Measurements from ENCODE around the gene ZNF853.
"Not testable (repeated sequence)": the region's sequence is repeated elsewhere in the genome, so short reads cannot be mapped to it uniquely, and the experiment has no call there.

The ZNF853 gene

DNA sequence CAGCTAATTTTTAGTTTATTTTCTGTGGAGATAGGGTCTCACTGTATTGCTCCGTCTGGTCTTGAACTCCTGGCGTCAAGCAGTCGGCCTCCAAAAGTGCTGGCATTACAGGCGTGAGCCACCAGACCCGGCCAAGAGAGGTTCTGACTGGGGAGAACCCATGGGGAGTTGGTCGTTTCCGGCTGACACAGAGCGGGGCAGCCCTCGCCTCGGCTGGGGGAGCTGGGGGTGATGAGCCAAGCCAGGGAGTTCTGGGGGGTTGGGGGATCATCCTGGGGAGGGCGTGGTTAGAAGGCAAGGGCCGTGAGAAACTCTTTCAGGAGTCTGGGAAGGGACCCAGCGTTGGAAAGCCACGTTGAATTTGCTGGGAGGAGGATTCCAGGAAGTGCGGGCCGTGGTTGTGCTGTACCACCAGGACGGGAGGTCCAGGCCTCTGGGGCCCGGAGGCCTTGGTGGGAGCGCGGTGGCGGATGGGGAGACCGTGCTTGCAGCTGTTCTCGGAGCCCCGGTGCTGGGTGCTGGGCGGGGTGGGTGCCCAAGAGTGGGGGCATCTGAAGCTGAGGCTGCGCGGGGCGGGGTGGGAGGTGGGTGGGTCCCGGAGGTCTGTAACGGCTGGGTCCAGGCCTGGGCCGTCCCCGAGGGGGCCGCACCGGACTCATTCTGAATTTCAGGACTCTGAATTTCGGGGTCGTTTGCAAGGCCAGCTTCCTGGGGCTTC lies 8.4 kb upstream of the ZNF853 start:
- no peak for DNase-seq

DNA sequence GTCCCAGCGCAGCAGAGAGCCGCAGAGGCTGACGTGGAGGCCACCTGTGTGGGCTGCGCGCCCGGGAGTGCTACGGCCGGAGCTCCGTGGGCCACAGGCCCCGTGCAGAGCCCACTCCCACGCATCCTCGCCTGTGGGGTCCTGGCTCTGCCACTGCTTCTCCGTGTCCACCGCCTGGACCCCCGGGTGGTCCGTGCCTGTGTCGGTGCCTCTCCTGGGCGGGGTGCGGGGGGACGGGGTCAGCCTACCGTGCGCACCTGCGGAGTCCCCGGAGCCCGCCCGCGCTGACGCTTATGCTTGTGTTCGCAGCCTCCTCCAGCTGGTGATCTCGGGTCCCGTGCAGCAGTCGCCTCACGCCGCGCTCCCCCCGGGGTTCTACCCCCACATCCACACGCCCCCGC lies 7.8 kb upstream of the ZNF853 start:
- no peak for DNase-seq

DNA sequence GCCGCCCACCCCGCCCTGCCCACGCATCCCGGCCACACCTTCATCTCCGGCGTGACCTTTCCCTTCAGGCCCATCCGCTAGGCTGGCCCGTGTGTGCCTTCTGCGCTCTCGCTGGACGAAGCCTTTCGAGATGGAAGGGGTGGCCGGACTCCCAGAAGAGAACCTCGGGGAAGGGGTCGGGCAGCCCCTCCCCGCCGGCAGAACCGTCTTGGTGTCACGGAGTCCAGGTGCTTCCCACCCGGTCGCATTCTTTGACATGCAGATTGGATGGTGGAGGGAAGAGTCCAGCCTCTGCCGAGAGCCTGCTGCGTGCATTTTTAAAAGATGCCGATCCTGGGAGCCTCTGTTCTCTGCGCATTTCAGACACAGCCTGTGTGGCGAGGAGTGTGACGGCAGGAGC lies 7.3 kb upstream of the ZNF853 start:
- no peak for DNase-seq

DNA sequence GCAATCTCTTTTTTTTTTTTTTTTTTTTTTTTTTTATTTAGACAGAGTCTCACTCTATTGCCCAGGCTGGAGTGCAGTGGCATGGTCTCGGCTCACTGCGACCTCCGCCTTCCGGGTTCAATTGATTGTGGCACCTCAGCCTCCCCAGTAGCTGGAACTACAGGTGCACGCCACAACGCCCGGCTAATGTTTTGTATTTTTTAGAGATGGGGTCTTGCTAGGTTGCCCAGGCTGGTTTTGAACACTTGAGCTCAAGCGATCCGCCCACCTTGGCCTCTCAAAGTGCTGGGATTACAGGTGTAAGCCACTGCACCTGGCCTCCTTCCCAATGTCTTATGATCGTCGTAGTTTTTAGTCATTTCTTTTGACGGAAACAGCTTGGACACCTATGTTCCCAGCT lies 6.6 kb upstream of the ZNF853 start:
- DNase-seq: no peak

DNA sequence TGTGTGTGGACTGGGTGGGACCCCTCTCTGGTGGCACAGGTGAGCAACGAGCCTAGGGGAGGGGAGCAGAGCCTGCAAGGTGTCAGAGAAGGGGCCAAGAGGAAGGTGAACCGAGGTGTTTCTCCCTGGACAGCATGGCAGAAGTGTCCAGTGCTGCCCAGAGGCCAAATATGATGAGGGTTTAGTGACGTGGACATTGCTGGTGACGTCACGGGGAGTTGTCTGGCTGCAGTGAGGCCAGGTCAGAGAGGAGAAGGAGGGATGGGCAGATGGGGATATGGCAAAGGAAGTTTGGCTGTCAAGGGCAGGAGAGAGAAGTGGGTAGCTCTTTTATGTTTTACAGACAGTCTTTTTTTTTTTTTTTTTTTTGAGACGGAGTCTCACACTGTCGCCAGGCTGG lies 2.6 kb upstream of the ZNF853 start:
- DNase-seq: no peak

DNA sequence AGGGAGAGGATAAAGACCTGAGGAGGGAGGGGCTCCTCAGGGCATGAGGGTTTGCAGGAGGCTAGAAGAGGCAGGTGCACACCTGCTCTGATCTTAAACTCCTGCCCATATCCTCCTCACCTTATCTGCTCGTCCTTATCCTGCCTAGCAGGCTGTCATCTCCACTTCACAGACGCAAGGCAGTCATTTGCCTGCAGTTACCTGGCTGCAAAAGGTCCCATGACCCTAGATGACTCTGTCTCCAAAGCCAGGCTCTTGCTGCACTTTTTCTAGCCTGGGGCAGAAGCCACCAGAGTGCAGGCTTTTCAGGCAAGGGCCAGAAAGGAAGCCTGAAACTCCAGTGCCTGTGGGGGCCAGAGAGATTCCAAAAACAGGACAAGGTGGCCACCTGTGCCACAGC lies 1.7 kb upstream of the ZNF853 start:
- DNase-seq: no peak

DNA sequence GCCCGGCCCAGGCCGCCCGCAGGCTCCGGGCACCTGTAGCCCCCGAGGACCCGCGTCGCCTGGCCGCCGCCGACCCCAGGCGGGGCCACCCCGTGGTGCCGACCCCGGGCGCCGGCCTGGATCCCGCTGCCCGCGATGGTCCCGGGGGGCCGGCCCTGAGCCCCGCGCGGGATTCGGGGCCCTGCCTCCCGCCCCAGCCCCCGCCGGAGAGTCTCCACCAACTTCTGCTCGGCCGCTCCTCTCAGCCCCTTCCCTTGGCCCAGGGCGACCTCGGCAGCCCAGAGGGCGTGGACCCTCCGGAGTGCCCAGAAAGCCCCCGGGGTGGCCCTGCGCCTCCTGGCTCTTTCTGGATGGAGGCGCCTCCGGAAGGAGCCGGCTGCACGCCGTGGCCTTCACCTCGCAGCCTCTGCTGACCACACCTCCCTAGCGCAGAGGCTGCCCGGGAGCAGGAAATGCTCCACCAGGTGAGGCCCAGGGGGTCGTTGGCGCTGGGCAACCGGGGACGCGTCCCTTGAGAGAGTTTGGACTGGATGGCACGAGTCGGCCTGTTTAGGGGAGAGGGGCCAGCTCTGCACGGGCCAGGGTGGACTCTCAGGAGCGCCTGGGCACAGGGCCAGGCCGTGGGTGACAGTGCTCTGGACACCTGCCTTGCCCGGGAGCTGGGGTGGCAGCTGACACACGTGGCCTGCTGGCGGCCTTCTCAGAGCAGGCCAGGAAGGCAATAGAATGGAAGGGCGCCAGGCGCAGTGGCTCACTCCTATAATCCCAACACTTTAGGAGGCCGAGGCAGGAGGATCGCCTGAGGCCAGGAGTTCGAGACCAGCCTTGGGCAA lies 529 bp downstream of the ZNF853 start:
- peak; percentile 51 for DNase-seq

DNA sequence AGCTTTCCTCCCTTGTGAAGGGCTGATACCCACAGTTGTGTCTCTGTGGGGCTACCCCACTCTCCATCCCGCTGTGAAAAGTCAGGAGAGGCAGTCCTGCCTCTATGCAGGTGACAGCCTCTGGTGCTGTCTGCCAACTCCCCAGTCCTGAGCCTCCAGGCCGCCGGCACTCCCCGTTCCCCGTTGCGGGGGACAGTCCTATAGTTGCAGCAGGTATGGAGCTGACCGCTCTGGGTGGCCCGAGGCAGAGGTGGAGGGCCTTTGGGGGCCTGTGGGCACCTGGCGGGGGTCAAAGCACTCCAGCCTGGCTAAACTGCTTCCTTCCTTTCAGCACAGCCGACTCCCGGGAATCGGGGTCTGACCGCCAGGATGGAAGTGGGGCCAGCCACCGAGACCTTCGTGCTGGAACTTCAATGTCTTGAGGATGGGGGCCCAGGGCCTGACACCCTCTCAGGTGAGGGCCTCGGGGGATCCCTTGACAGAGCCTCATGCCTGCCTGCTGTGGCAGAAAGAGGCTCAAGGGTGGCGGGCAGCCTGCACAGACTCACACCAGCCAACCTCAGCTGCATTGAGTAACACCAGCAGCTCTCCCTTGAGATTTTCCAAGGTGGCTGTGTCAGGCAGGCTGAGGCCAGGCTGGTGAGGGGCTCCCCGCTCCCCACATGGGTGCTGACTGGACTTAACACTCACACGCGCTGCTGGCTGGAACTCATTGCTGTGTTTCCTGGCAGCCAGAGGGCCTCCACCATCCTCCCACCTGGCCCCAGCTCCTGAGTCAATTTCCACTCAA lies 1.6 kb downstream of the ZNF853 start:
- no peak for DNase-seq

DNA sequence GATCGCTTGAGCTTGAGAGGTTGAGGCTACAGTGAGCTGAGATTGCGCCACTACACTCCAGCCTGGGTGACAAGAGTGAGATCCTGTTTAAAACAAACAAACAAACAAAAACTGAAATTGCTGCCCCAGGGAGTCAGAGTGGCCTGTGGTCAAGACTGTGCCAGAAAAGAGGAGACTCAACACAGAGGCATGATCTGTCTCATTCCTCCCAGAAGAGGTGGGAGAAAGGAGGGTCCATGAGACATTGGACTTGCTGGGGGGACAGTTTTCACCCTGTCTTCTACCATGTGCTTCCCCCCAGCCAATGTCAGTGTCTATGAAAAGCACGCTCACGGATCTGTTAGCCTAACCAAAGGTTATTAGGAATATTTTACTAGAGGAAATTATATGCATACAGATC lies 3.2 kb downstream of the ZNF853 start:
- no peak for DNase-seq

DNA sequence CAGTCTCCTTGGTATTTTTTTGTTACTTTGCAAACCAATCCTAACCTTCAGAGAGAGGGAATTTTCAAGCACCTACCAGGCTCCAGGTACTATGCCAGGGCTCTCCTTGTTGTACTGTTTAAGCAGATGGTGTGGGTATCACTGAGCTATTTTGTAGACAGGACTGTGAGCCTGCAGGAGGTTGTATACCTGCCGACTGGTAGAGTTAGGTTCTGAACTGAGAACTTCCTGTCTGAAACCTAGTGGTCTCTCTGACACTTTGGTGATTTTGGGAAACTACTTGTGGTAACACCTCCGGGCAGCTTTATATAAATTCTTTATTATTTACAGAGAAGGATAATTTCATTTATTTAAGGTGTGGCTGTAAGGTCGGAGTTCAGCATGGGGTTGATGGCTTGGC lies 4.6 kb downstream of the ZNF853 start:
- no peak for DNase-seq

DNA sequence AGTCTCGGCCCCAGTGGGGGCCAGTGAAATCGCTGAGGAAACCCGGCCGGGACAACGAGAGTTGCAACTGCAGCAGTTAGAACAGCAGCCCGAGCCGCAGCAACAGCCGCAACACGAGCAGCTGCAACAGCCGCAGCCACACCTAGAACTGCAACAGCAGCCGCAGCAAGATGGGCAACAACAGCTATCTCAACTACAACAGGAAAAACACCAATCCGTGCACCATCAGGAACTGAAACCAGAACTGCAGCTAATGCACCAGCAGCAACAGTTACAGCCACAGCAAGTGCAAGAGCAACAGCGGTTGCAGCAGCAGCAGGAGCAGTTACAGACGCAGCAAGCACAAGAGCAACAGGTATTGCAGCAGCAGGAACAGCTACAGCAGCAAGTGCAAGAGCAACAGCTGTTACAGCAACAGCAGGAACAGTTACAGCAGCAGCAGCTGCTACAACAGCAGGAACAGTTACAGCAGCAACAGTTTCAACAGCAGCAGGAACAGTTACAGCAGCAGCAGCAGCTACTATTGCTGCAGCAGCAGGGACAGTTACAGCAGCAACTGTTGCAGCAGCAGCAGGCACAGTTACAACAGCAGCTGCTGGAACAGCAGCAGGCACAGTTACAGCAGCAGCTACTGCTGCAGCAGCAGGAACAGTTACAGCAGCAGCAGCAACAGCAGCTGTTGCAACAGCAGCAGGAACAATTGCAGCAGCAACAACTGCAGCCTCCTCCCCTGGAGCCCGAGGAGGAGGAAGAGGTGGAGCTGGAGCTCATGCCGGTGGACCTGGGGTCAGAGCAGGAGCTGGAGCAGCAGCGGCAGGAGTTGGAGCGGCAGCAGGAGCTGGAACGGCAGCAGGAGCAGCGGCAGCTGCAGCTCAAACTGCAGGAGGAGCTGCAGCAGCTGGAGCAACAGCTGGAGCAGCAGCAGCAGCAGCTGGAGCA lies 6.1 kb downstream of the ZNF853 start:
- DNase-seq: no peak

DNA sequence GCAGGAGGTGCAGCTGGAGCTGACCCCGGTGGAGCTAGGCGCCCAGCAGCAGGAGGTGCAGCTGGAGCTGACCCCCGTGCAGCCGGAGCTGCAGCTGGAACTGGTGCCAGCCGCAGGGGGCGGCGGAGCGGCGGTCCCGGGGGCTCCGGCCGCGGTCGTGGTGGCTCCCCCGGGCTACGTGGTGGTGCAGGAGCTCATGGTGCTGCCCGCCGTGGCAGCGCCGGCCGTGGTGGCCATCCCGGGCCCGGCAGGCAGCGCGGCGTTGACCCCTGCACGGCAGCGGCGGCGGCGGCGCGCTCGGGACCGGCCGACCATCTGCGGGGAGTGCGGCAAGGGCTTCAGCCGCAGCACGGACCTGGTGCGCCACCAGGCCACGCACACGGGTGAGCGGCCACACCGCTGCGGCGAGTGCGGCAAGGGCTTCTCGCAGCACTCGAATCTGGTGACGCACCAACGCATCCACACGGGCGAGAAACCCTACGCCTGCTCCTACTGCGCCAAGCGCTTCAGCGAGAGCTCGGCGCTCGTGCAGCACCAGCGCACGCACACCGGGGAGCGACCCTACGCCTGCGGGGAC lies 6.8 kb downstream of the ZNF853 start:
- no peak for DNase-seq

DNA sequence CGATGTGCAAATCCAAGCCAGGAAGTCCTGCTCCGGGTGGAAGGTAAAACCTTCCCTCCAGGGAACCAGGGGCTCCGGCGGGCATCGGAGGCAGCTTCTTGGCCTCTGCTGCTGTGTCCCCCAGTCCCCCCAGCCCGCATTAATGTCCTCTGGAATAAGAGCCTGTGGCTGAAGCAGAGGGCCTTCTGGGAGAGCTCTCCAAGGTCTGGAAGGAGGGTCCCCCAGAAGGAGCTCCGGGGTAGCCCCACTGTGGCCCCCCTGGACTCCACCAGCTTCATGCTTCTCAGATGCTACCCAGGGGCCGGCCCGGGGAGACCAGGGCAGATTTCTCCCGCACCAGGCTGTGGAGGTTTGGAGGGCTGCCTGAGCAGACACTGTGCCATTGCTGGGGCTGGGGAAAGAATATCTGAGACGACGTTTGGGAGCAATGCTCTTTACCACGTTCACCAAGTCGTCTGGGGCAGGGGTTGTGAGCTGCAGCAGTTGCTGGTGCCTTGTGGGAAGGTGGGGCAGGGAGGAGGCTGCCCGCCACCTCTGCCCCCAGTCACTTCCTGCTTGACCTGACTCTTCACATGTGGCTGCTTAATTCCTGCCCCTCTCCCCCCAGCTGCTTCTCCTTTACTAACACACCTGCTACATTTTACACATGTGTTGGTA lies 8.3 kb downstream of the ZNF853 start:
- no peak for DNase-seq

DNA sequence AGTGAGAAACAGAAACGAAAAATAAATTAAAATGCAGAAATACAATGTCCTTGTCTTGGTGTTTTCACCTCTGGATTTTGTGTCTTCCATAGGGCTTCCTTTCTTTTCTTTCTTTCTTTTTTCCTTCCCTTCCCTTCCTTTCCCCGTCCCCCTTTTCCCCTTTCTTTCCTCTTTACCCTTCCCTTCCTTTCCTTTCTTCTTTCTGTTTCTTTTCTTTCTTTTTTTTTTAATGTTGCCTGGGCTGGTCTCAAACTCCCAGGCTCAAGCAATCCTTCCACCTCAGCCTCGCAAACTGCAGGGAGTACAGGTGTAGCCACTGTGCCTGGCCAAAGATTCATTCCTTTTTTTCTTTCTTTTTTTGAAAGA lies 8.8 kb downstream of the ZNF853 start:
- no peak for DNase-seq

DNA sequence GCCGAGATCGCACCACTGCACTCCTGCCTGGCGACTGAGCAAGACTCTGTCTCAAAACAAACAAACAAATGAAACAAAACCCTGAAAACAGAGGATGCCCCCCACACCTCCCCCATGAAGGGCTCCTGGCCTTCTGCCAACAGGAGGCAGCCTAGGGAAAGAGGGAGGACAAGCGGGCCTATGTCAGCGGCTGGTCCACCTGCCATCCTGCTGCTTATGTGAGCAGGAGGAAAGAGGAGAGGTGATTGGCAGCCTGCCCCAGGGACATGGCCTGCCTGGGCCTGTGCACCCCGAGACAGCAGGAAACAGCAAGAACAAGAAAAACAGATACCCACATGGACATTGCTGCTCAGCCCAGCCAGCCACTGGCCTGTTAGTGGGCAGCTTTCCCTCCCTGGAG lies 12.6 kb downstream of the ZNF853 start:
- DNase-seq: peak; percentile 21

DNA sequence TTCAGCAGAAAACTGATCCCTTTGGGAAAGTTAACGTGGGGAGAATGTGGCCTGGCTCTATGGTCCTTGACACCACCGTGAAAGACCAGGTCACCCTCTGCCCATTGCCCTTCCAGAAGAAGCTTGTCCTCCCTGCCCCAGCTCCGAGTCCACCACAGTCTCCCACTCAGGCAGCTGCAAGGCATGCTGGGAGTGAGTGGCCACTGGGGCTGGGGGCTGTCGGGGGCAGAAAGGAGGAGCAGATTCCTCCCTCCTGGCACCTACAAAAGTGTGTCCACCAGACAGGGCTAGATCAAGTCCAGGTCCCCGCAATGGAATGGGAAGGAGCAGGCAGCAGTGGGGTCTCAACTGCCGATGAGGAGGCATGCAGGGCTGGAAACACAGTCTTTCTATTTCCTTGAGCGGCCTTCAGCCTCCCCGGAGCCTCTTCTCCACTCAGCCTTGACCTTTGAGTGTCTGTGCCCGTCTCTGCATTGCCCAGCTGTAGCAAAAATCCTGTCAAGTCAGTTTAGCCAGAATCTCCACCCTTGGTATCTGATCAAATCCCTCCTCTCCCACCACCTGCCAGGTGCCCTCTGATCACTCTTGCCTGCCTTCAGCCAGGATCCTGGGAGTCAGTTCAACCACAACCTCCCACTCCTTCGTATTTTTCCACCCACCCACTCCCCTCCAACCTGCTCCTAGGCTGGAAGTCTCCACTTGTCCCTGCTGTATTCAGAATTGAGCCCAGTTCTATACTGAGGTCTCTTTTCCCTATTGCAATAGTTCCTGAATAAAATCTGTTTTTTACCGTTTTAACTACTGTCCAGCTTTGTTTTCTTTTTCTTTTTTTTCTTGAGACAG lies 14.8 kb downstream of the ZNF853 start:
- no peak for DNase-seq

DNA sequence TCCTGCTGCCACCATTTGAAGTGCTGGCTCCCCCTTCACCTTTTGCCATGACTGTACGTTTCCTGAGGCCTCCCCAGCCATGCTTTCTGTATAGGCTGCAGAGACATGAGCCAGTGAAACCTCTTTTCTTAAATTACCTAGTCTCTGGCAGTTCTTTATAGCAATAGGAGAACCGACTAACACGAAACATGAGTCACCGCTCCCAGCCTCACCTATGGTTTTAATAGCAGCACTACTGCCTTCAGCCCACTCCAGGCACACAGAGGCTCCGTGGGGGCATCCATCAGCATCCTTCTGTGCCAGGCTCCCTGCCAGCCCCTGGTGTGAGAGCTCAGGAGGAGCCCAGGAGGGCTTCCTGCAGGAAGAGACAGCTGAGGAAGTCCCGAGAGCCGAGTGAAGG lies 16.2 kb downstream of the ZNF853 start:
- DNase-seq: no peak

DNA sequence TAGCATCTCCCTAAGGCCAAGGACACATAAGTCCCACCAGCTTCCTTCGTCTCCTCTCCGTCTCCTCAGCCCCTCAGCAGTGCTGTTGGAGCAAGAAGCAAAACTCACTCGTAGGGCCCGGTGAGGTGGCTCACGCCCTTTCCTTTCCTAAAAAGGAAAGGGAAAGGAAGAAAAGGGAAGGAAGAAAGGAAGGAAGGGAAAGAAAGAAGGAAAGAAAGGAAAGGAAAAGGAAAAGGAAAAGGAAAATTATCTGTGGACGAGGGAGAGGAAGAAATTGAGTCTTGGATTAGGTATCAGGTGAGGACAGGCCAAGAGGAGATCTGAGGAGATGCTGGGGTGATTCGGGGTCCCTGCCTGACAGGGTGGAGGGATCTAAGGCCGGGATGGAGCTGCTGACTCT lies 18.6 kb downstream of the ZNF853 start:
- no peak for DNase-seq

DNA sequence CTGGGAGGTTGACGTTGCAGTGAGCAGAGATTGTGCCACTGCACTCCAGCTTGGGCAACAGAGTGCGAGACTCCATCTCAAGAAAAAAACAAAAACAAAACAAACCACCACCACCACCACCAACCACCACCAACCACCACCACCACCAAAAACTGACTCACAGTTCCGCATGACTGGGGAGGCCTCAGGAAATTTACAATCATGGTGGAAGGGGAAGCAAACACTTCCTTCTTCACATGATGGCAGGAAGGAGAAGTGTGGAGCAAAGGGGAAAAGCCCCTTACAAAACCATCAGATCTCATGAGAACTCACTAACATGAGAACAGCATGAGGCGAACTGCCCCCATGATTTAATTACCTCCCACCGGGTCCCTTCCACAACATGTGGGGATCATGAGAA lies 19.6 kb downstream of the ZNF853 start:
- not testable (repeated sequence) for DNase-seq

DNA sequence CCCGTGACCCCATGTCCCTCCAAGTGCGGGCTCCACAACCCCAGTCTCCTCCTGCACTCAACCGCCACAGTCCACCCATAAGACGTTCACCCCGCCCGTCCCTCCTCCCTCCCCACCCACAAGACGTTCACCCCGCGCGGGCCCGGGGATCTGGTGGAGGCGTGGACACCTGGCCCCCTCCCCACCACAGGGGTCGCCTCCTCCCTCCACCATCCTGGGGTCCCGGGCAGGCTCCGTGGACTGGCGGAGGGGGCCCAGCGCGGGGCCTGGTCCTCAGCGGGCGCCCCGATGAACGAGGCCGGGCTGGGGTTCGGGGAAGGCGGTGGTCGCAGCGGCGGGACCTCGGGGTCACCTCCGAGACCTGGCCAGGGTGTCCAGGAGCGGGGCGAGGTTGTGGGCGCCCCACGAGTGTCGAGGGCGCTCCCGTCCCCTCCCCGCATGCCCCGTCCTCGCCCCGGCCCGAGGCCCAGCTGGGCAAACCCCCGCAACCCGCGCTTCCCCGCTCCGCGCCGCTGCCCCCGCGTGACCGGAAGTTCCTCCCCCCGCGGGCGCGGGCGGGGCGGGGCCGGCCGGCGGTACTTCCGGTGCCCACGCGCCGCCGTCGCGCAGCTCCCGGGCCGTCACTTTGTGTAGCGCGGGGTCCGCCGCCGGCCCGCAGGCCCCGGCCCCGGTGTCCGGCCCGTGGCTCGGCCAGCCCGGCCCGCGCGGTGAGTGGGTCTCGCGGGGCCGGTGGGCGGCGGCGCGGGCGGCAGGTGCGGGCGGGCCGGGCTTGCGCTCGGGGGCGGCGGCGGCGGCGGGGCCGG lies 21.5 kb downstream of the ZNF853 start, which contains the start of gene ZNF316:
ZNF316 (plus strand) TSS at position 578 of the 803 bp plus-strand sequence. CDS start 5,092 bp downstream, outside the sequence.
- no peak for DNase-seq
